HG03575 (cell line): ENCODE measurements around the gene TGFBR3.

Experiments
- ATAC-seq: cut with Tn5 transposase; IDR thresholded peaks from one replicate; pipeline ENCODE4 v1.9.1; 2021; ENCODE audit not compliant: unreplicated experiment, insufficient number of reproducible peaks, low FRiP score; ENCODE audit errors: extremely low read depth

Gene TGFBR3

GRCh38 chr1:91732291-91733107 is 153.5 kb downstream of the TGFBR3 start:
- ATAC-seq = no peak

- no peak for ATAC-seq
Observed at GRCh38 chr1:91731815-91732214, 154.1 kb downstream of the TGFBR3 start.

- ATAC-seq = no peak
Observed at GRCh38 chr1:91730801-91731732, 154.9 kb downstream of the TGFBR3 start.

- ATAC-seq = no peak
Observed at GRCh38 chr1:91729621-91730358, 156.2 kb downstream of the TGFBR3 start.

GRCh38 chr1:91727763-91728162 is 158.2 kb downstream of the TGFBR3 start:
- no peak for ATAC-seq

GRCh38 chr1:91725989-91726721 is 159.8 kb downstream of the TGFBR3 start:
- ATAC-seq = no peak

GRCh38 chr1:91725618-91725988 is 160.3 kb downstream of the TGFBR3 start:
- ATAC-seq = no peak

- no peak for ATAC-seq
Observed at GRCh38 chr1:91724644-91725043, 161.3 kb downstream of the TGFBR3 start.

- ATAC-seq = no peak
Observed at GRCh38 chr1:91724231-91724630, 161.7 kb downstream of the TGFBR3 start.

GRCh38 chr1:91720044-91720443 is 165.9 kb downstream of the TGFBR3 start:
- ATAC-seq = no peak

GRCh38 chr1:91718877-91719276 is 167.1 kb downstream of the TGFBR3 start:
- ATAC-seq = no peak

GRCh38 chr1:91718368-91718767 is 167.6 kb downstream of the TGFBR3 start:
- no peak for ATAC-seq

GRCh38 chr1:91717839-91718238 is 168.1 kb downstream of the TGFBR3 start:
- ATAC-seq = no peak

GRCh38 chr1:91716339-91716738 is 169.6 kb downstream of the TGFBR3 start:
- no peak for ATAC-seq

- ATAC-seq = no peak
Observed at GRCh38 chr1:91715416-91716000, 170.4 kb downstream of the TGFBR3 start.

GRCh38 chr1:91714867-91715381 is 171.0 kb downstream of the TGFBR3 start:
- no peak for ATAC-seq

GRCh38 chr1:91712981-91713841 is 172.7 kb downstream of the TGFBR3 start:
- no peak for ATAC-seq
